HepG2 (cell line): ENCODE data around the gene KEL. TPM values are rescaled to one million over a fixed set of nuclear protein-coding genes. Genes with fewer than 3 reads are reported as not detected.

Source experiments
- ATAC-seq: fragments of 200-7000 bp; cut with Tn5 transposase; 3 replicates; pipeline ENCODE4 v1.9.1; 2020; ENCODE audit warnings: mild to moderate bottlenecking, moderate library complexity
- BruUV-seq: library from RNA; stranded (reverse); fragments of 400-500 nt; replicated peaks from 2 replicates; lab custom pipeline; 2021; lab: Mats Ljungman, UMichigan
- CTCF ChIA-PET: fragments of 300-600 bp; formaldehyde crosslinking; extraction: SDS; loops from one replicate; lab custom pipeline; 2021; ENCODE audit warnings: low total read pairs, inconsistent platforms, low intra/inter-chr PET ratio; lab: Yijun Ruan, JAX
- POLR2A ChIA-PET: fragments of 350-600 bp; sonication (Branson Sonifier 250); formaldehyde crosslinking; loops from one replicate; lab custom pipeline; 2020; ENCODE audit warnings: antibody characterized with exemption, inconsistent platforms; lab: Yijun Ruan, JAX
- DNase-seq: peaks from one replicate; pipeline ENCODE4 v3.0.0-alpha.2; 2015; ENCODE audit warnings: low spot score
- FAIRE-seq: peaks from 3 replicates; lab custom pipeline; 2011; peaks lifted over from hg19 to GRCh38; lab: Jason Lieb, UNC
- H2AFZ ChIP-seq: one replicate; pipeline ENCODE4 v1.6.1; 2011; ENCODE audit warnings: low read length, inconsistent platforms
- H3K27ac ChIP-seq: fragments of 300-600 bp; 3 replicates; pipeline ENCODE4 v1.8.0; 2011; ENCODE audit warnings: mixed run types, mild to moderate bottlenecking, mixed read lengths, low read length, inconsistent platforms; ENCODE audit not compliant: insufficient read depth; ENCODE audit errors: extremely low read length
- H3K27me3 ChIP-seq, 2 experiments: fragments of 200-600 bp in 1 of 2; 2 replicates in 1 of 2; 3 replicates in 1 of 2; pipeline versions ENCODE4 v1.6.0 to v1.8.0; 2011; ENCODE audit warnings: low read length in 2 of 2, mild to moderate bottlenecking in 2 of 2, moderate library complexity in 2 of 2, inconsistent platforms in 1 of 2; ENCODE audit not compliant: insufficient read depth in 2 of 2, control insufficient read depth in 1 of 2
- H3K36me3 ChIP-seq, 2 experiments: fragments of 200-600 bp in 1 of 2; replicated peaks in 1 of 2; 2 replicates in 1 of 2; 3 replicates in 1 of 2; pipeline versions ENCODE4 v1.5.1 to v1.8.0; 2011; ENCODE audit warnings: low read length in 2 of 2, inconsistent platforms in 1 of 2; ENCODE audit not compliant: insufficient read depth in 2 of 2, control insufficient read depth in 1 of 2
- H3K4me1 ChIP-seq: 2 replicates; pipeline ENCODE4 v1.5.1; 2012; ENCODE audit warnings: low read length, inconsistent platforms; ENCODE audit not compliant: insufficient read depth
- H3K4me2 ChIP-seq: 2 replicates; pipeline ENCODE4 v1.6.0; 2011; ENCODE audit warnings: low read depth, low read length, inconsistent platforms
- H3K4me3 ChIP-seq, 3 experiments: fragments of 200-600 bp in 1 of 3; sonication (generic), shearing (Covaris generic) in 1 of 3; replicated peaks in 1 of 3; 2 replicates each; pipeline ENCODE4 v1.5.1; 2011 to 2016; ENCODE audit warnings: low read length in 3 of 3, inconsistent platforms in 2 of 3, low read depth in 2 of 3, mild to moderate bottlenecking in 2 of 3, control low read depth in 1 of 3, mixed read lengths in 1 of 3; ENCODE audit not compliant: insufficient read depth in 1 of 3
- H3K79me2 ChIP-seq: one replicate; pipeline ENCODE4 v1.6.1; 2011; ENCODE audit warnings: low read length, inconsistent platforms; ENCODE audit not compliant: insufficient read depth
- H3K9ac ChIP-seq: 2 replicates; pipeline ENCODE4 v1.6.0; 2011; ENCODE audit warnings: mild to moderate bottlenecking, low read depth, low read length, inconsistent platforms; ENCODE audit not compliant: insufficient read depth
- H3K9me3 ChIP-seq: 2 replicates; pipeline ENCODE4 v1.5.1; 2012; ENCODE audit warnings: mild to moderate bottlenecking, low read length
- H4K20me1 ChIP-seq: 2 replicates; pipeline ENCODE4 v1.6.0; 2011; ENCODE audit warnings: inconsistent platforms, mild to moderate bottlenecking, low read length, moderate library complexity; ENCODE audit not compliant: insufficient read depth
- AGO1 ChIP-seq: fragments of 200-400 bp; formaldehyde crosslinking; IDR thresholded peaks from 2 replicates; pipeline ENCODE4 v1.6.1; 2017; ENCODE audit warnings: mild to moderate bottlenecking, low read depth, low read length, moderate library complexity; ENCODE audit not compliant: poor library complexity, severe bottlenecking
- HDAC1 ChIP-seq: sonication (generic); formaldehyde crosslinking; IDR thresholded peaks from 2 replicates; pipeline ENCODE4 v1.5.1; 2020; ENCODE audit warnings: mild to moderate bottlenecking, missing genetic modification reagents
- HOXA5 ChIP-seq: sonication (generic); formaldehyde crosslinking; IDR thresholded peaks from 2 replicates; pipeline ENCODE4 v1.4.0; 2020; ENCODE audit warnings: missing genetic modification reagents
- MEIS1 ChIP-seq: sonication (generic); formaldehyde crosslinking; IDR thresholded peaks from 2 replicates; pipeline ENCODE4 v1.9.0; 2021; ENCODE audit warnings: mild to moderate bottlenecking, missing genetic modification reagents, moderate library complexity, borderline replicate concordance
- MTA3 ChIP-seq: sonication (generic); formaldehyde crosslinking; IDR thresholded peaks from 2 replicates; pipeline ENCODE4 v1.4.0; 2020; ENCODE audit warnings: missing genetic modification reagents
- RARG ChIP-seq: sonication (generic); formaldehyde crosslinking; IDR thresholded peaks from 2 replicates; pipeline ENCODE4 v1.4.0; 2020; ENCODE audit warnings: low read depth, mild to moderate bottlenecking, missing genetic modification reagents
- TAF15 ChIP-seq: fragments of 200-400 bp; formaldehyde crosslinking; IDR thresholded peaks from one replicate; pipeline ENCODE4 v1.6.1; 2018; ENCODE audit warnings: mild to moderate bottlenecking, low read depth, low read length; ENCODE audit not compliant: poor library complexity, severe bottlenecking
- TEAD2 ChIP-seq: sonication (generic); formaldehyde crosslinking; IDR thresholded peaks from 2 replicates; pipeline ENCODE4 v1.9.0; 2021; ENCODE audit warnings: missing genetic modification reagents
- TERF1 ChIP-seq: sonication (generic); formaldehyde crosslinking; IDR thresholded peaks from 2 replicates; pipeline ENCODE4 v1.8.0; 2022; ENCODE audit warnings: mild to moderate bottlenecking, missing genetic modification reagents, moderate library complexity
- ZFY ChIP-seq: sonication (generic); formaldehyde crosslinking; IDR thresholded peaks from 2 replicates; pipeline ENCODE4 v1.4.0; 2020; ENCODE audit warnings: missing genetic modification reagents
- ZNF737 ChIP-seq: sonication (generic); formaldehyde crosslinking; IDR thresholded peaks from 2 replicates; pipeline ENCODE4 v1.5.0; 2020; ENCODE audit warnings: missing genetic modification reagents, mild to moderate bottlenecking, borderline replicate concordance
- WGBS: methylation state at CpG from one replicate; pipeline ENCODE4 v1.1.6; 2017; ENCODE audit warnings: low lambda C conversion rate; 5-methylcytosine and 5-hydroxymethylcytosine counted together
- in situ Hi-C: cut with HindIII; loops from 2 replicates; pipeline ENCODE4 v1.10.0; 2017; ENCODE audit warnings: low pct_unique_long_range_greater_than_20kb; ENCODE audit not compliant: extremely low pct_ligation_motif_present
- intact Hi-C: fragments of 100-400 bp; cut with micrococcal nuclease; formaldehyde crosslinking; loops from one replicate; pipeline ENCODE4 v1.10.0; 2022; ENCODE audit not compliant: unreplicated experiment
- polyA plus RNA-seq, 8 experiments: library from polyadenylated mRNA; depleted of rRNA in 3 of 8; stranded (reverse) in 7 of 8; unstranded in 1 of 8; fragments of >200 nt; fragmentation: Illumina TruSeq in 4 of 8; extraction: Trizol in 4 of 8; gene quantifications; 2 replicates each; pipeline versions ENCODE4 v1.2.1 to v1.2.3, GENCODE V29; 2011 to 2016; ENCODE audit warnings: low read depth in 4 of 8, missing spikeins in 1 of 8, mixed read lengths in 1 of 8; ENCODE audit not compliant: insufficient read depth in 1 of 8
- total RNA-seq, 5 experiments: library from RNA; depleted of rRNA; stranded (reverse); fragments of >200 nt; fragmentation: Illumina TruSeq; extraction: Trizol; gene quantifications; 2 replicates each; pipeline ENCODE4 v1.2.3, GENCODE V29; 2016; ENCODE audit warnings: low read depth in 1 of 5
- TF ChIP-seq, protein P1 (sequence below): sonication (generic); formaldehyde crosslinking; IDR thresholded peaks from 2 replicates; pipeline ENCODE4 v1.8.0; 2022; ENCODE audit warnings: missing genetic modification reagents, mild to moderate bottlenecking, moderate library complexity, borderline replicate concordance
- TF ChIP-seq, protein P2 (sequence below): IDR thresholded peaks from 2 replicates; pipeline ENCODE4 v1.6.1; 2016; ENCODE audit warnings: low read depth, missing genetic modification reagents, missing compliant biosample characterization
- TF ChIP-seq, protein P3 (sequence below): fragments of 450-650 bp; IDR thresholded peaks from 2 replicates; pipeline ENCODE4 v1.6.1; 2016

KEL gene
- total and polyA plus RNA-seq, 2 of the 13 experiments (the other 11 are each of a cell fraction or from before 2014, with no cell fraction given), result 0.03 TPM; not detected in 1

- CTCF ChIA-PET, result no interaction called here
- TF ChIP-seq, protein P1, sequence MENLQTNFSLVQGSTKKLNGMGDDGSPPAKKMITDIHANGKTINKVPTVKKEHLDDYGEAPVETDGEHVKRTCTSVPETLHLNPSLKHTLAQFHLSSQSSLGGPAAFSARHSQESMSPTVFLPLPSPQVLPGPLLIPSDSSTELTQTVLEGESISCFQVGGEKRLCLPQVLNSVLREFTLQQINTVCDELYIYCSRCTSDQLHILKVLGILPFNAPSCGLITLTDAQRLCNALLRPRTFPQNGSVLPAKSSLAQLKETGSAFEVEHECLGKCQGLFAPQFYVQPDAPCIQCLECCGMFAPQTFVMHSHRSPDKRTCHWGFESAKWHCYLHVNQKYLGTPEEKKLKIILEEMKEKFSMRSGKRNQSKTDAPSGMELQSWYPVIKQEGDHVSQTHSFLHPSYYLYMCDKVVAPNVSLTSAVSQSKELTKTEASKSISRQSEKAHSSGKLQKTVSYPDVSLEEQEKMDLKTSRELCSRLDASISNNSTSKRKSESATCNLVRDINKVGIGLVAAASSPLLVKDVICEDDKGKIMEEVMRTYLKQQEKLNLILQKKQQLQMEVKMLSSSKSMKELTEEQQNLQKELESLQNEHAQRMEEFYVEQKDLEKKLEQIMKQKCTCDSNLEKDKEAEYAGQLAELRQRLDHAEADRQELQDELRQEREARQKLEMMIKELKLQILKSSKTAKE (CRISPR knock-in tag), result no peak
- TF ChIP-seq ZNF737 (CRISPR knock-in tag) (no peak), TERF1 (no peak), HOXA5 (CRISPR knock-in tag) (no peak), MEIS1 (CRISPR knock-in tag) (no peak), HDAC1 (no peak), AGO1 (no peak), MTA3 (CRISPR knock-in tag) (no peak), TAF15 (no peak), TEAD2 (CRISPR knock-in tag) (no peak), RARG (CRISPR knock-in tag) (no peak), ZFY (CRISPR knock-in tag) (no peak)
- TF ChIP-seq, protein P2, sequence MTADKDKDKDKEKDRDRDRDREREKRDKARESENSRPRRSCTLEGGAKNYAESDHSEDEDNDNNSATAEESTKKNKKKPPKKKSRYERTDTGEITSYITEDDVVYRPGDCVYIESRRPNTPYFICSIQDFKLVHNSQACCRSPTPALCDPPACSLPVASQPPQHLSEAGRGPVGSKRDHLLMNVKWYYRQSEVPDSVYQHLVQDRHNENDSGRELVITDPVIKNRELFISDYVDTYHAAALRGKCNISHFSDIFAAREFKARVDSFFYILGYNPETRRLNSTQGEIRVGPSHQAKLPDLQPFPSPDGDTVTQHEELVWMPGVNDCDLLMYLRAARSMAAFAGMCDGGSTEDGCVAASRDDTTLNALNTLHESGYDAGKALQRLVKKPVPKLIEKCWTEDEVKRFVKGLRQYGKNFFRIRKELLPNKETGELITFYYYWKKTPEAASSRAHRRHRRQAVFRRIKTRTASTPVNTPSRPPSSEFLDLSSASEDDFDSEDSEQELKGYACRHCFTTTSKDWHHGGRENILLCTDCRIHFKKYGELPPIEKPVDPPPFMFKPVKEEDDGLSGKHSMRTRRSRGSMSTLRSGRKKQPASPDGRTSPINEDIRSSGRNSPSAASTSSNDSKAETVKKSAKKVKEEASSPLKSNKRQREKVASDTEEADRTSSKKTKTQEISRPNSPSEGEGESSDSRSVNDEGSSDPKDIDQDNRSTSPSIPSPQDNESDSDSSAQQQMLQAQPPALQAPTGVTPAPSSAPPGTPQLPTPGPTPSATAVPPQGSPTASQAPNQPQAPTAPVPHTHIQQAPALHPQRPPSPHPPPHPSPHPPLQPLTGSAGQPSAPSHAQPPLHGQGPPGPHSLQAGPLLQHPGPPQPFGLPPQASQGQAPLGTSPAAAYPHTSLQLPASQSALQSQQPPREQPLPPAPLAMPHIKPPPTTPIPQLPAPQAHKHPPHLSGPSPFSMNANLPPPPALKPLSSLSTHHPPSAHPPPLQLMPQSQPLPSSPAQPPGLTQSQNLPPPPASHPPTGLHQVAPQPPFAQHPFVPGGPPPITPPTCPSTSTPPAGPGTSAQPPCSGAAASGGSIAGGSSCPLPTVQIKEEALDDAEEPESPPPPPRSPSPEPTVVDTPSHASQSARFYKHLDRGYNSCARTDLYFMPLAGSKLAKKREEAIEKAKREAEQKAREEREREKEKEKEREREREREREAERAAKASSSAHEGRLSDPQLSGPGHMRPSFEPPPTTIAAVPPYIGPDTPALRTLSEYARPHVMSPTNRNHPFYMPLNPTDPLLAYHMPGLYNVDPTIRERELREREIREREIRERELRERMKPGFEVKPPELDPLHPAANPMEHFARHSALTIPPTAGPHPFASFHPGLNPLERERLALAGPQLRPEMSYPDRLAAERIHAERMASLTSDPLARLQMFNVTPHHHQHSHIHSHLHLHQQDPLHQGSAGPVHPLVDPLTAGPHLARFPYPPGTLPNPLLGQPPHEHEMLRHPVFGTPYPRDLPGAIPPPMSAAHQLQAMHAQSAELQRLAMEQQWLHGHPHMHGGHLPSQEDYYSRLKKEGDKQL, result no peak
- TF ChIP-seq, protein P3, sequence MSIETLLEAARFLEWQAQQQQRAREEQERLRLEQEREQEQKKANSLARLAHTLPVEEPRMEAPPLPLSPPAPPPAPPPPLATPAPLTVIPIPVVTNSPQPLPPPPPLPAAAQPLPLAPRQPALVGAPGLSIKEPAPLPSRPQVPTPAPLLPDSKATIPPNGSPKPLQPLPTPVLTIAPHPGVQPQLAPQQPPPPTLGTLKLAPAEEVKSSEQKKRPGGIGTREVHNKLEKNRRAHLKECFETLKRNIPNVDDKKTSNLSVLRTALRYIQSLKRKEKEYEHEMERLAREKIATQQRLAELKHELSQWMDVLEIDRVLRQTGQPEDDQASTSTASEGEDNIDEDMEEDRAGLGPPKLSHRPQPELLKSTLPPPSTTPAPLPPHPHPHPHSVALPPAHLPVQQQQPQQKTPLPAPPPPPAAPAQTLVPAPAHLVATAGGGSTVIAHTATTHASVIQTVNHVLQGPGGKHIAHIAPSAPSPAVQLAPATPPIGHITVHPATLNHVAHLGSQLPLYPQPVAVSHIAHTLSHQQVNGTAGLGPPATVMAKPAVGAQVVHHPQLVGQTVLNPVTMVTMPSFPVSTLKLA, result no peak
Measured at GRCh38 chr7:142943706-142944268, 18.4 kb downstream of the KEL start.

More at GRCh38 chr7:142943706-142944268, 18.4 kb downstream of the KEL start:
- no peaks in the 10 kb centered on the region for H3K79me2 ChIP-seq
- peaks cover 0 to 20% of the 10 kb centered on the region in 2 experiments; a peak in 1 of 5 replicates for H3K27me3 ChIP-seq
- DNase-seq (no peak), ATAC-seq (no peak), FAIRE-seq (no peak)
- H3K9me3 ChIP-seq, result no peaks in the 10 kb centered on the region
- no peak overlapping the region for H3K4me3 ChIP-seq
- no peak overlapping the region for H3K27ac ChIP-seq
- no peaks in the 10 kb centered on the region for H3K36me3 ChIP-seq
- in situ Hi-C loops, result no loop called here
- H3K9ac ChIP-seq, result no peak overlapping the region
- POLR2A ChIA-PET, result no interaction called here
- H3K4me2 ChIP-seq, result no peak overlapping the region
- intact Hi-C loops, result no loop called here
- H2AFZ ChIP-seq, result no peak overlapping the region
- no peaks in the 10 kb centered on the region for H4K20me1 ChIP-seq
- H3K4me1 ChIP-seq, result no peaks in the 10 kb centered on the region
- no TSS peak for BruUV-seq
- 0% methylated on average over 4 of the region's 7 CpGs for WGBS
